ENCODE data around the gene ADM.

The ADM gene

GRCh38 chr11:10265936-10266335 is 38.9 kb upstream of the ADM start:
- H3K27ac ChIP-seq = no peak overlapping the region
- no peak overlapping the region for H3K4me3 ChIP-seq (ENCODE audit: low read depth in 1 of 2, low read length in 1 of 2)
- no peaks in the 10 kb centered on the region for H3K9me3 ChIP-seq
- no peaks in the 10 kb centered on the region for H3K4me1 ChIP-seq (ENCODE audit: control insufficient read depth in 1 of 2, insufficient read depth in 1 of 2, low read depth in 1 of 2, low read length in 1 of 2)
- no peaks in the 10 kb centered on the region for H3K27me3 ChIP-seq
- no peak for TF ChIP-seq CTCF (IDR thresholded peaks at IDR 0.05)
- no peaks in the 10 kb centered on the region for H3K36me3 ChIP-seq

GRCh38 chr11:10267821-10268220 is 37.1 kb upstream of the ADM start:
- no peaks in the 10 kb centered on the region for H3K4me1 ChIP-seq (ENCODE audit: control insufficient read depth in 1 of 2, insufficient read depth in 1 of 2, low read depth in 1 of 2, low read length in 1 of 2)
- no peaks in the 10 kb centered on the region for H3K9me3 ChIP-seq
- no peak for TF ChIP-seq CTCF (IDR thresholded peaks at IDR 0.05)
- H3K36me3 ChIP-seq = no peaks in the 10 kb centered on the region
- no peak overlapping the region for H3K27ac ChIP-seq
- H3K27me3 ChIP-seq = no peaks in the 10 kb centered on the region
- H3K4me3 ChIP-seq (ENCODE audit: low read depth in 1 of 2, low read length in 1 of 2) = no peak overlapping the region

GRCh38 chr11:10268746-10269488 is 36.0 kb upstream of the ADM start:
- H3K27me3 ChIP-seq = no peaks in the 10 kb centered on the region
- TF ChIP-seq CTCF (IDR thresholded peaks at IDR 0.05) = no peak
- no peaks in the 10 kb centered on the region for H3K4me1 ChIP-seq (ENCODE audit: control insufficient read depth in 1 of 2, insufficient read depth in 1 of 2, low read depth in 1 of 2, low read length in 1 of 2)
- H3K36me3 ChIP-seq = no peaks in the 10 kb centered on the region
- no peaks in the 10 kb centered on the region for H3K9me3 ChIP-seq
- H3K4me3 ChIP-seq (ENCODE audit: low read depth in 1 of 2, low read length in 1 of 2) = no peak overlapping the region
- no peak overlapping the region for H3K27ac ChIP-seq

GRCh38 chr11:10272132-10272531 is 32.7 kb upstream of the ADM start:
- Histone ChIP-seq H3K36me3 (no peaks in the 10 kb centered on the region), H3K27me3 (no peaks in the 10 kb centered on the region), H3K4me1 (ENCODE audit: control insufficient read depth in 1 of 2, insufficient read depth in 1 of 2, low read depth in 1 of 2, low read length in 1 of 2) (no peaks in the 10 kb centered on the region), H3K27ac (no peak overlapping the region), H3K4me3 (ENCODE audit: low read depth in 1 of 2, low read length in 1 of 2) (no peak overlapping the region), H3K9me3 (no peaks in the 10 kb centered on the region)
- no peak for TF ChIP-seq CTCF (IDR thresholded peaks at IDR 0.05)

GRCh38 chr11:10273738-10274137 is 31.1 kb upstream of the ADM start:
- TF ChIP-seq CTCF (IDR thresholded peaks at IDR 0.05) = no peak
- Histone ChIP-seq H3K36me3 (no peaks in the 10 kb centered on the region), H3K4me1 (ENCODE audit: control insufficient read depth in 1 of 2, insufficient read depth in 1 of 2, low read depth in 1 of 2, low read length in 1 of 2) (no peaks in the 10 kb centered on the region), H3K9me3 (no peaks in the 10 kb centered on the region), H3K27ac (no peak overlapping the region), H3K27me3 (no peaks in the 10 kb centered on the region), H3K4me3 (ENCODE audit: low read depth in 1 of 2, low read length in 1 of 2) (no peak overlapping the region)

Measured in neutrophil (primary cell).